Measurements from ENCODE around the gene MMP24OS.
A peak's percentile ranks its signal among the peaks of the same experiment; 100 is the strongest.

Gene MMP24OS

DNA sequence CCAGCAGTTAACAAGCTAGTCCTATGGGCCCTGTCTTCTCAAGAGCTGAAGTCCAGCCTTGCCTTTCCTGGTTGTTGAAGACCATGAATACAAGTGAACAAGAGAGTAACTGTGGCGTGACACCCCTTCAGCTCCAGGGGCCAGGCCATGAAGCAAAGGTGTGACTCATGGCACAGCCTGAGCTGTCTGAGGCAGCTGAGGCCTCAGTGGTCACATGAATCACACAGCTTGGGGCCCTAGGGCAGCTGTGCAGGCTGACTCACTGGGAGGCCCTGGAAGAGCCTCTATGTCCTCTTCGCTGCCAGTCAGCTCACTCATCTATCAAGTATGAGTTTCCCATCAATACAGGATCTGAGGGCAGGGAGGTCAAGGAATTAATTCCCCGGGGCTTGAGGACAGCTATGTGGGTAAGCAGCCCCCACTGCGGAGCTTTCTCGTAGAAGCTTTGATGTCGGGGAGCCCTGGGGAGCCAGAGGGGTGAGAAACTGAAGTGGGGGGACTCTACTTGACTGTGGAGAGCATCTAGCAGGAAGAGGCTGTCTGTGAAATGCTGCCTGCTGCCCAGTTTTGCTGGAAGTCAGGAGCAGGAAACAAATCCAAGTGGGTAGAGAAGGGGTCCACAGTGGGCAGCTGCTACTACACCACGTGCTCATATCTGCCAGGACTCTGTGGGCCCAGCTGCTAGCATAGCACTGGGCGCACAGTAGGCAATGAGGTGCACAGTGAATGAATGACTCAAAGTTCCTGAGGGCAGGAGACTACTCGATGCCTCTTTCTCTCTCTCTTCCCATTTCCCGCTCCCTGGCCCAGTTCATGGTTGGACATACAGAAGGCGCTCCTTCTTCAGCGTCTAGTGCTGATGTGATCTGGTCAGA, 28.0 kb upstream of the MMP24OS start:
- DNase-seq, result no peak

- DNase-seq, result no peak
These were observed 27.0 kb upstream of the MMP24OS start for GRCh38 chr20:35304956-35305355.

DNA sequence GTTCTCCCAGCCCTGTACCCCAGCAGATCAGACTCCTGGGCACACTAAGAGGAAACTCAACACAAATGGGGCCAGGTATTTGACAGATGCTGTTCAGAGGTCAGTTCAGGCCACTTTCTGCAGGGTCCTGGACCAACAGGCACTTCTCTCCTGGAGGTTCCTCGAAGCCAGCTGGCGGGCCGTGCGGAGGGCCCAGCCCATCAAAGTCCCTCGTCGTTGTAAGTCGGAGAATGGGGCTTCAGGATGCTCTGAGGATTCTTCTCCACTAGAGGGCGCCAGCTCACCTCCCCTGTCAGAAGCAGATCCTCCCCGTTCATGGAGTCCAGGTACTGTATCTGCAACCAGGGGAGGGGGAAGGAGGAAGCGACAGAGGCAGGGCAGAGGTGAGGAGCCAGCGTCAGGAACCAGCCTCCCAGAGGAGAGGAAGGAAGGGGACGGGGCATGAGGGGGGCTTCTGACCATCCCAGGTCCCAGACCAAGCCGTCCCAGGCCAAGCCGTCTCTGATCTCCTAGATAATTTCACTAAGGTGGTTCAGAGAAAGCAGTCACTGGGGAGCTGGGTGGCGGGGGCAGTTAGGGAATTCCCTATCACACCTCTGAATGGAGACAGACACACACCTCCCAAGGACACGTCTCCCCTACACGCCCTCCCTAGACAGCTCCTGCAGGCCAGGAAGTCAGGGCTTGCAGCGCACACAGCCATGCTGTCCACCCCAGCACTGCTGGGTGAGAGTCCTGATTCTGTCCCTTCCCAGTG, 26.0 kb upstream of the MMP24OS start:
- no peak for DNase-seq

DNA sequence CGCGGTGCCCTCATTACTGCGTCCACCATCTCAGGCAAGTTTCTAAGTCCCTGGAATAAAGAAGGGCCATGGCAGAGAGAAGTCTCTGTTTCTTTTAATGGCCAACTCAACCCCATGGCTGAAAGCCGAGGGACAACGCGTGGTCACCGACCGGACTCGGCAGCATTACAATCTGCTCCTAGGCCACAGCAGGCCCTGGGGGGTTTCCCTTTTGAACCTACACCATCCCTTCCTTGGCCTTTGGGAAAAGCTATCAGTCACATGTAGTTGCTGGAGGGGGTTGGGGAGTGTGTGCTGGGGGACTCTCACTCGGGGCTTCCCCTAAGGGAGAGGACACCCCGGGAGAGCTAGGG, 25.4 kb upstream of the MMP24OS start:
- DNase-seq, result no peak

GRCh38 chr20:35302421-35303335, 24.8 kb upstream of the MMP24OS start:
- DNase-seq, result no peak

DNA sequence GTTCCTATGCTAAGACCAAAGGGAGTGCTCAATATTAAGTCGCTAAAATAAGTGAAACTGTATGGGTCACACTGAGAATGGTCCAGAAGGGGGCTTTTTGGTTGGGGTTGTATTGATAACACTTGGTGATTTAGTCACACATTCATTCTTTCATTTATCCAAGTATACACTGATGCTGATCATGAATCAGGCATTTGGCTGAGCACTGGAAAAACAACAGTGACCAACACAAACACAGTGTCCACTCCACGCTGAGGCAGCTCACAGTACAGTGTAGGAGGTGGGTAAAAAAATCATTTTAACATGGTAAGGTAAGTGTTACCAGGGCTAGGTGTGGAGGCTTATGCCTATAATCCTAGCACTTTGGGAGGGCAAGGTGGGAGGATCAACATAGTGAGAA, 23.5 kb upstream of the MMP24OS start:
- DNase-seq, result no peak

DNA sequence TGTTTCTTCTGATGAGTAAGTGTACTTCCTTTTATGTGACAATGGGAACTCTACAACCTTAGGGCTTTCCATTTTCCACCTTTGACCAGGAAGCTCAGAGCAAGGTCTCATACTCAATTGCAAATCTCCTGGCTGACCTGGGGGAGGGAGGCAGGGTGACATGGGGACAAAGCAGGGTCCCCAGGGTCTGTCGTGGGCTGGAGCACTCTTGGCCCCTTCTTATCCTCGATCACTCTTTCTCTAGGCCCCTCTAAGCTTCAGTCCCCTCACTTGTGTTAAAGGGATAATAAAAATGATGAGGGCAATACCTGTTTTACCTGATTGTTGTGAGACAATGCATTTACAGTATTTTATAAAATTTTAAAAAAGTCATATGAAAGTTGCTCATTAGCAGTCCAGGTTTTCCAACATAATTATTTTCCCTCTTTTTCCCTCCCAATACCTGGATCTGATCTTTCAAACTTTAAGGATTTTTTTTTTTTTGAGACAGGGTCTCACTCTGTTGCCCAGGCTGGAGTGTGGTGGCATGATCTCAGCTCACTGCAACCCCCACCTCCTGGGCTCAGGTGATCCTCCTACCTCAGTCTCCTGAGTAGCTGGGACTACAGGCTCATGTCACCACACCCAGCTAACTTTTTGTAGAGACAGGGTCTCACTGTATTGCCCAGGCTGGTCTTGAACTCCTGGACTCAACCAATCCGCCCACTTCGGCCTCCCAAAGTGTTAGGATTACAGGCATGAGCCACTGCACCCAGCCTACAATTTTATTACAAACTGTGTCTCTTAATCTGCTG, 22.7 kb upstream of the MMP24OS start:
- DNase-seq, result no peak

- no peak for DNase-seq
These were observed 21.9 kb upstream of the MMP24OS start for GRCh38 chr20:35299780-35300179.

- DNase-seq, result no peak
These were observed 20.3 kb upstream of the MMP24OS start for GRCh38 chr20:35298264-35298663.

DNA sequence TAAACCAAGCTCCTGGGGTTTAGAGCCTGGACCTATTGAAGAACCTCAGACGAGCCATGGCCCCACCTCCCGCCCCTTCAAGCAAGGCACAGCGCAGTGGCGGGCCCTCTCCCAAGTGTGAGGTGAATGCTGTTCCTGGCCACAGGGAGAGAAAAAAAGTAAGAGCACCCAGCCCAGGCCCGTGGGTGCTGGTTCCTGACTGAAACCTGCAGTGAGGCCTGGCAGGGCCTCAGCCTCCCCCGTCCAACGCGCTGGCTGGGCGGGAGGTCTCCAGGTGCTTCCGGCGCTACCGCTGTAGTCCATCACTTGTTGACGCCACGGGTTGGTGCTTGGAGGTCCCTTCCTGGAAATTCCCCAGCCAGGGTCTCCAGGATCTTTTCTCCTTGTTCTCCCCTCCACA, 19.8 kb upstream of the MMP24OS start:
- no peak for DNase-seq

- DNase-seq, result no peak
These were observed 19.2 kb upstream of the MMP24OS start for GRCh38 chr20:35297155-35297554.

GRCh38 chr20:35296101-35296554, 18.2 kb upstream of the MMP24OS start:
- no peak for DNase-seq

GRCh38 chr20:35295674-35296073, 17.8 kb upstream of the MMP24OS start:
- no peak for DNase-seq

DNA sequence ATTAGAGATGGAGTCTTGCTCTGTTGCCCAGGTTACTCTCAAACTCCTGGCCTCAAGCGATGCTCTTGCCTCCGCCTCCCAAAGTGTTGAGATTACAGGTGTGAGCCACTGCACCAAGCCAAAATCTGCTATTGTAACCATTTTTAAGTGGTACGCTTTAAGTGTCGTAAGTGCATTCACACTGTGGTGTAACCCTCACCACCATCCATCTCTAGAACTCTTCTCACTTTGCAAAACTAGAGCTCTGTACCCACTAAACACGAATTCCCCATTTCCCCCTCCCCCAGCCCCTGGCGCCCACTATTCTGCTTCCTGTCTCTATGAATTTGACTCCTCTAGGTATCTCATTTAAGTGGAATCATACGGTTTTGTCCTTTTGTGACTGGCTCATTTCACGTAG, 17.1 kb upstream of the MMP24OS start:
- no peak for DNase-seq

DNA sequence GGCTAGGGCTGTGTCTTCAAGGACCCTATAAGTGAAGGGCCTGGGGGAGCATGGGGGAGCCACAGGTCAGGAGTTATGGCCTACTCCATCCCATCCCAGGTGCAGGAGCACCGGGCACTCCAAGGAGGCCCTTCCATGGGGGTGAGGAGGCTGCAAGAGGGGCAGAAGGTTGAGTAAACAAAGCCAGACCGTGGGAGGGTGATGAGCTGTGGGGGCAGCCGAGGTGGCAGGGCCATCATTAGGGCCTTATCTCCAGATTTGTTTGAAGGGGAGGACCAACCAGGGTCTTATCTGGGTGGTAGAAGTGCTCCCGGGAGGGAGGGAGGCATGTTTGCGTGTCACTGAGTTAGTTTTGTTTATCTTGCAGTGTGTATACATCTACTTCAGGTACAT, 16.4 kb upstream of the MMP24OS start:
- DNase-seq, result no peak

DNA sequence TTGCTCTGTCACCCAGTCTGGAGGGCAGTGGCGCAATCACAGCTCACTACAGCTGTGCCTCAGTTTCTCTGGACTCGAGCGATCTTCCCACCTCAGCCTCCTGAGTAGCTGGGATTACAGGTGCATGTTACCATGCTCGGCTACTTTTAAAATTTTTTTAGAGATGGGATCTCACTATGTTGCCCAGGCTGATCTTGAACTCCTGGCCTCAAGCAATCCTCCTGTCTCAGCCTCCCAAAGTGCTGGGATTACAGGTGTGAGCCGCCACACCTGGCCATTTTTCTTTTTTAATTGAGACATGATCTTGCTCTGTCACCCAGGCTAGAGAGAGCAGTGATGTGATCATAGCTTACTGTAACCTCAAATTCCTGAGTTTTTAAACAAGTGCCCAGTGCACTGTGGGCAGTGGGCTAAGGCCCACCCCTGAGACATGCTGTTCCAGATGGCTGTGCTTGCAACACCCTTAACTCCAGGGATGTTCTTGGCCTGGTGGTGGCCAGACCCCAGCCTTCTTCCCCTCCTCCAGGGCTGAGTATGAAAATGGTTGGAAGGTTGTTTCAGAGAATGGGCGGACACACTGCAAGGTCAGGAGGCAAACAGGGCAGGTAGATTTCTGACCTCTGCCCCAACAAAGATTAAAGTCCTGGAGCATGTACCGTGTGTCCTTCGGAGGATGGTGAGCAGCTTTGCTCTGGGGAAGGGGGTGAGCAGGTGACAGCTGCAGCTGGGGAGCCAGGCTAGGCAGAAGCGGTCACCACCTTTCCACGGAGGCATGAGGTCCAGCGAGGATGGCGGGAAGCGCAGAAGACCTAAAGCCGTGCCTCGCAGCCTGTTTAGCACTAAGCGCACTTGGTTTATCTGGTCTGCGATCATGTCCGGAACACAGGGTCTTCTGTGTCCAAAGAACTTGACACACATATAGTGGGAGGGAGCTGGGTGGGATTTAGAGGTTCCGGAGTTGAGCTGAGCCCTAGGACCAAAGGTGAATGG, 15.7 kb upstream of the MMP24OS start:
- DNase-seq, result no peak

DNA sequence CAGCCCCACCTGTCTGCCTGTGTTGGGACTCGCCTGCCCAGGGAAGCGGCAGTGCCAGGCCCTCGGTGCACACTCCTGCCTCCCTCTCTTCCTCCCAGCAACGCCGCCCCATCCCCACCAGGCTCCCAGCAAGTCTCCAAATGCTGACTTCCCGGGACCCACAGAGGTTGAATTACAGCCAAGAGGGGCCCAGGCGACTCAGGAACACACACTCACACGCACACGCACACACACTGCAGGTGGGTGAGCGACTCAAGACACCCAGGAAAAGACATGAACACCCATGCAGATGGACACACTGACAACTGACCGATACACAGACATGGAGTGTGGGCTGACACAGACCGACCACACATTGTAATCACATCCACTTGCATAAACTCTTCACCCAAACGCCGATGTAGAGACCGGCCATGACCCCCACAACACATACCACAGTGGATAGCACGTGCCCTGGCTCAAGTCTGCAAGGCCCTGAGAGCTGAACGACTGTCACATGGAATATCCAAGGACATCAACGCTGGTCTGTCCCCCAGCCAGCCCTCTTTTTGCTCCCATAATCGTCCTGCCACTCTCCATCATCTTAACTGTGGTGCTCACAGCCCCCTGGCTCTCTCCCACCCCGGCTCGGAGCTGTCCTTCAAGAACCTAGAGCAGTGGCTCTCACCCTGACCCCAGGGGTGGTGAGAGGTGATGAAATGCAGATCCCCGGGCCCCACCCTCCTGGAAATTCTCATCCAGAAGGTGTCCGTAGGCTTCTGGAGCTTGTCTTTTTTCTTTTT, 14.8 kb upstream of the MMP24OS start:
- peak; percentile 13 for DNase-seq

DNA sequence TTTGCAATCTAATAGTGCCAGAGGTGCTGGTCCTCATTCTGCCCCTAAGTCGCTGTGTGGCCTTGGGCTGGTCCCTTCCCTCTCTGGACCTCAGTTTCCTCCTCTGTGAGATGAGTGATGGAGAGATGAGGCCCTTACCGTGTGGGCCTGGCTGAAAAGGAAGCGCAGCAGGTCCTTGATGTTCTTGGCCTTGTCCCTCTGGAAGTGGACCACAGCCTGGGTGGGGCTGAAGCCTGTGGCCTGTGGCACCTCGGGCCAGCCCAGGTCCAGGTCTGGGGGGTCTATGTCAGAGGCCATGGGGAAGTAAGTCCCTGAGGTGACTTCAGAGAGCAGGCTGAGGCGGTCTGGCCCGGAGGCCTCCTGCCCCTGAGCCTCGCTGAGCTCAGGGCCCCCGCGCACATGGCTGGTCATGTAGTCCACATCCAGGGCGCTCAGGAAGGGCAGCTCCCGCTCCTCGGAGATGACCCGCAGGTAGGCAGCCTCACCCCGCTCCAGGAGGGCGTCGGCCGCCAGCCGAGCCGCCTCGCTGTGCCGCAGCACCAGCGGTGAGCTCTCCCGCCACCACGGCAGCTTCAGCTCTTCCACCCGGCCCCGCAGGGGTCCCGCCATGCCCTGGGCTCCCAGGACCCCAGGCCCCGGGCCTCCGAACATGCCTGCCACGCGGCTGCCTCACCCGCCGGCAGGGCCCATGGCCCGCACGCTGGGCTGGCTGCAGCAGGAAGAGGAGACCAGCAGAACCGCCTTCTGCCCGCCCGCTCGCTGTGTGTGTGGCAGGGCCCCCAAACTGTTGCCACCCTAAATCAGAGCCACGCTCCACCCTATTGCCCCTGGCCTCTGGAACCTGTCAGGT, 14.0 kb upstream of the MMP24OS start, which contains the start of gene FAM83C:
FAM83C (minus strand) TSS at position 772 of the 850 bp plus-strand sequence; CDS start at position 651, 121 bp downstream.
- no peak for DNase-seq

DNA sequence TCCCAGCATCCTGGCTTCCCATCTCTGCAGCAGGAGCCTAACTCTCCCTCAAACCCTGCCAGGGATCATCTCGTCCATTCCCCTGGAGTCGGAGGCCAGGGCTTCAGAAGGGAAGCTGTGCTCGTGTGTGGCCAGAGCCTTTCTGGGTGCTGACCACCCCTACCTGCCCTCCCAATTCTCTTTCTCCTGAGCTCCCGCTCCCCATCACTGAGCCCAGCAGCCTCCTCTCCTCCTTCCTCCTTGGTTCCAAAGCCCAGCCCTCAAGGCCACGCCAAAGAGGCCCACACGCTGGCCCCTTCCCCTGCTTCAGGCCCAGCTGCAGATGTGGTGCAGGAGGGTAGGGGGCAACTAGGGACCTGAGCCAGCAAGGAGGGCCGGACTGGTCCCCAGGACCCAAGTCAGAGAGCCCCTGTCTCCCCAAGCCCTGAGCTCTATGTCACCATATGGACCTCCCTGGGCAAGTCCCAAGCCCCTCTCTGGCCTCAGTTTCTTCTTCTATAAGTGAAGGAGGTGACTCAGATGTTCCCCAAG, 13.0 kb upstream of the MMP24OS start:
- no peak for DNase-seq
